Measurements from ENCODE around the gene ELL3.
A peak's percentile ranks its signal among the peaks of the same experiment; 100 is the strongest.
"Not testable (repeated sequence)": the region's sequence is repeated elsewhere in the genome, so short reads cannot be mapped to it uniquely, and the experiment has no call there.

The ELL3 gene

GRCh38 chr15:43791993-43792760 lies 15.4 kb upstream of the ELL3 start, which contains the start of gene SERF2:
Gene SERF2 (plus strand): TSS chr15:43792320. CDS start chr15:43792377, 57 bp downstream.
- DNase-seq (ENCODE audit: low spot score), result peak; percentile 99

DNA sequence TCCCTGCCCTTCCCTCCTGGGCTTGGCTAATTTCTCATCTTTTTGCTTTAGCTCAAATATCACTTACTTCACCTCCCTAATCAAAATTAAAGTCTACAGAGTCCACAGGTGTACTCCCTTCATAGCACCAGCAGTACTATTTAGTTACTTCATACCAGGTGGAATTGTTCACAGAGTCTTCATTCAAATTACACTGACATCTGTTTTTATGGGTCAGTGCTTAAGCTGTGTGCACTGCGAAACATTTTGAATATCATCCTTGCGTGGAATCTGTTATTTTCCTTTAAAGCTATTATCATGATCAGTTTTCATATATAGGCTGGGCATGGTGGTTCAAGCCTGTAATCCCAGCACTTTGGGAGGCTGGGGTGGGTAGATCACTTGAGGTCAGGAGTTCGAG lies 12.6 kb upstream of the ELL3 start:
- no peak for DNase-seq (ENCODE audit: low spot score)

GRCh38 chr15:43779016-43779415 lies 2.2 kb upstream of the ELL3 start:
- no peak for DNase-seq (ENCODE audit: low spot score)

DNA sequence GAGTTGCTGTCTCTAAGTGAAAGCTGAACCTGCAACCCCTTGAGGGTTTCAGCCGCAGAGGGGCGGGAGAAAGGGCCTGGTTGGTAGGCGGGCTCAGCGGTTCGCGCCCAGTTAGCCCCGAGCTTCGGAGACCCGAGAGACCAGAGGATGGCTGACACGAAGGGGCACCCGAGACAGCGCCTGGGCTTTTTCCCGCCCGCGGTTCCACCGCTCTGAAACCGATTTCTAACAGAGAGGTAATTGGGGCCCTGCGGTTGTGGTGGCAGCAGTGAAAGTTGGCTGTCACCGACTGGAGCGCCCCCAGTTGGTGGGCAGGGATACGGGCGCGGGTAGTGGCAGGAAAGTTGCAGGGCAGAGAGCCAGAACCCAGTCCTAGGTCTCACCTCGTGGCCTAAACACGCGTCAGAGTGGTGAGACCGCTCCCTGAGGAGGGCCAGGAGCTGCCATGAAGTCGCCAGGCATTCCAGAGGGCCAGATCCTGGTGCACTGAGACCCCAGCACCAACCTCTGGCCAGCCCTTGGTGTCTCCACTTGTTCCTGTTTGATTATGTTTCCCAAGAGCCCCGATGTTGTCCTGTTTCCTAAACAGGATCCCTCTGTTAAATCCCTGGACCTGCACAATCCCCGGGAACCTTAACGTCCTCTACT lies 625 bp upstream of the ELL3 start:
- peak; percentile 13 for DNase-seq (ENCODE audit: low spot score)

DNA sequence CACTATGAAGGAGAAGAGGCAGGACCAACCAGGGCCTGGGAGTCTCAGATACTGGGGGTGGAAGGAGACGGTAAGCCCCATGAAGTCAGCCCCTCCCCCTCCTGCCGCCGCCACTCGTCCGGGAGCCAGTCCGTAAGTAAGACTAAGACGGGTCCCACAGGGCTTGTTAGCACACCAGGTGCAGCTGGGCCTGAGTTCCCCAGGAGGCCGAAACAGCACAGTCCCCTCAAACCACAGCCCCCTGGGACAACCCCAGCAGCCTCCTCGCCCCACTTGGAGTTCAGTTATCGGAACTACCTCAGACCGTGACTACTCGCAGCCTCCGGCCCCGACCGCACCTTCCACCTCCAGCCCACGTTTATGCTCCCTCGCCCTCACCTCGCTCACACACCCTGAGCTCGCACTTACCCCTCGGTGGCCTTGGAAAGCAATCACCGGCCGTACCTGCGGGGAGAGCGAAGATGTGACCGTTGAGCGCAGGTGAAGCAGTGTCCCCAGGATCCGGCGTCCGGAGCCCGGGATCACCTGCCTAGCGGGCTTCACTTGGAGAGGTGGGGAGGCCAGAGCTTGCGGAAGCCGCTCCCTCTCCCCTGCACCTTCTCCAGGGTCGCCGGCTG lies 557 bp downstream of the ELL3 start:
- no peak for DNase-seq (ENCODE audit: low spot score)

DNA sequence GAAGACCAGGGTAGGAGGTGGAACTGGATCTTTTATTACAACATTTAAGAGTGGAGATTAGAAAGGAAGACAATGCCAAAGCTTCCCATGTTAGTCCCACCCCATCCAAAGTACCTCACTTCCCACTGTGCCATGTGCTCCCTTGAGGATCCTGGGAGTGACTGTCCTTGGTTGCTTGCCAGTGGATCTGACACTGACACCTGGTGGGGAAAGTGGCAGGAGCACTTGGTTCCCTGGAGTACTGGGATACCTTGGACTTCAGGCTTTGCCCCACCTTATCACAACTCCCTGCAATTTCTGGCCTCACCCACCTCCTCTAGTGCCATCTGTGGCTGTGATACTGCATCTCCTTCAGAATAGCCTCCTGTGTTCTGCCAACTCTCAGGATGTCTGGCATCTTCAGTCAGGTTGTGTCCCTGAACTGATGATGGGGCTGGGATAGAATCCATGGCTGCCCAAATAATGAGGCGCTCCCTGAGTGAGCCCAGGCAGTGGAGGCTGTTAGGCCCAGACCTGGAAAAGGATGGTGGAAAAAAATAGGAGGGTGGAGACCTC lies 1.3 kb downstream of the ELL3 start:
- no peak for DNase-seq (ENCODE audit: low spot score)

DNA sequence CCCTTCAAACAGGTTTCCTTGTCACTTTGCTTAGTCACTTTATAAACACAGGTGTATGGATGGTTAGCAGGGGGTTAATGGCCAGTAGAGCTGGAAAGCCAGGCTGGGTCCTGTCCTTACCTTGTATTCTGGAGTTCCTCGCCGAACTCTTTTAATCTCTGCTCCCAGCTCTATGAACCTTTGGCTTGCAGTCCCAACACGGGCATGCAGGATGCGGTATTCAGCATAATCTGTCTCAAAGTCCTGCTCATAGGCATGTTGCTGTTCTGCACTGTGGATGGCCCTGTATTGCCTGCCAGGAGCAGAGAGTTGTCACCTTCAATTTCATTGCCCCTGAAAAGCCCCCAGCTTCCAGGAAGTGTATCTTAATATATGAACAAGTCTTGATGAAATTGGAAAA lies 2.7 kb downstream of the ELL3 start:
- DNase-seq (ENCODE audit: low spot score), result no peak

- no peak for DNase-seq (ENCODE audit: low spot score)
These were observed 4.1 kb downstream of the ELL3 start for GRCh38 chr15:43772624-43773023.

DNA sequence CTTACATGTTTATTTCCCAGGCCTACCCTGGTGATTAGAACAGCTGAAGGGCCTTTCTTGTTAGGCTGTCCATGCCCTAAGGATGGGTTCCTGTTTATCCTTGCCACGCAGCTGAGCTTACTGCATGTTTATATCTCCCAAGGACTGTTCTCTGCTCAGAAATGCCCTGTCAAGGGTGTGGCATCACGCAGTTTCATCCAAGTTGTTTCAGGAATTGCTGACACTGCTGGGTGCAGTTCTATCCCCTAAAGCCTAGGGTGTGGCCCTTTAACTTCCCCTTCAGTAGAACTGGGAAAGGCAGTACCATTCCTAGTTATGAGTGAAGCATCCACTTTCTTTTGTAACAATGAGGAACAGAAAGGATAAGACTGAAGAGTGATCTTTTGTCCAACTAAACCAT lies 5.0 kb downstream of the ELL3 start:
- DNase-seq (ENCODE audit: low spot score), result no peak

- peak; percentile 24 for DNase-seq (ENCODE audit: low spot score)
These were observed 7.1 kb downstream of the ELL3 start for GRCh38 chr15:43769584-43770228.

- DNase-seq (ENCODE audit: low spot score), result no peak
These were observed 12.8 kb downstream of the ELL3 start for GRCh38 chr15:43763819-43764446.

DNA sequence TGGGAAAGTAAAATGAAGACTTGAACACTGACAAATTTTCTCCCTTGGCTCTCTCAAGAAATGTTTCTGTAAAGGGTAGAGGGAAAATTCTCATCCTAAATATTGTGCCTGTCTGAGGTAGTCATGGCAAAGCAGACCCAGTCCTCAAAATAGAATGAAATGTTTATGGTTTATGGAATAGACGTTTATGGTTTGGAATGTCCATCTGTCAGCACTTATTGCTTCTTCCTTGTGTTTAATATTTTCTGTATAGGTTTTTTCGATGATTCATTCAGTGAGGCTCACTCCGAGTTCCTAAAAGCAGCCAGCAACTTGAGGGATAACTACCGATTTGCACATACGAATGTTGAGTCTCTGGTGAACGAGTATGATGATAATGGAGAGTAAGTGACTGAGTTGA lies 13.9 kb downstream of the ELL3 start:
- DNase-seq (ENCODE audit: low spot score), result no peak

DNA sequence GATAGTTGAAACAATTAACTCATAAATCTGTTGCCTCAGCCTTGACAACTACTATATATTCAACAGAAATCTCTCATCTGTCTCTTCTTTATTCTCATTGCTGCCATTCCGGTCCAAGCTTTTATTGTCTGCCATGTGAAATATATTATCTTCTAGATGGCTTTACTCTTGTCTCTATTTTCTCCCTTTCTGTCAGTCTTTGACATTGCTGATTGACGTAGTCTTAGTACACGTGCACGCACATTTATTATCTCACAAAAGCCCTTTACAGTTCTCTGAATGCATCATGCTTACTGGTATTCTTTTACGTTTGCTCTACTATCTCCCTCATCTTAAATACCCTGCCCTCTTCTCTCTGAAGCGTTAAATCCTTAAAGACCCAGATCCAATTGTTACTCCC lies 24.9 kb downstream of the ELL3 start:
- DNase-seq (ENCODE audit: low spot score), result no peak

DNA sequence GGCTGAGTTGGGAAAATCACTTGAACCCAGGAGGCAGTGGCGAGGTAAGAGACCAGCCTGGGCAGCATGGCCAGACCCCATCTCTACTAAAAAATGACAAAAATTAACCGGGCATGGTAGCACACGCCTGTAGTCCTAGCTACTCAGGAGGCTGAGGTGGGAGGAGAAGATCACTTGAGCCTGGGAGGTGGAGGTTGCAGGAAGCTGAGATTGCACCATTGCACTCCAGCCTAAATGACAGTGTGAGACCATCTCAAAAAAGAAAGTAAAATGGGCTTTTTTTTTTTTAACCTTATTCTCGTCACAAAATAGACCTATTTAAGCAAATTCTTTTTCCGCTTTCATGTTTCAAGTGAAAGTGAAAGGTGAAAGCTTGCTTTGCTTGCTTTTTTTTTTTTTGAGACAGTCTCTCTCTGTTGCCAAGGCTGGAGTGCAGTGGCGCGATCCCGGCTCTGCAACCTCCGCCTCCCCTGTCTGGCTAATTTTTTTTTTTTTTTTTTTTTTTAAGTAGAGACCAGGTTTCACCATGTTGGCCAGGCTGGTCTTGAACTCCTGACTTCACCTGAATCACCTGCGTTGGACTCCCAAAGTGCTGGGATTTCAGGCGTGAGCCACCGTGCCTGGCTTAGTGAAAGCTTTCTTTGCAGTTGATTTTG lies 26.9 kb downstream of the ELL3 start:
- DNase-seq (ENCODE audit: low spot score), result no peak

DNA sequence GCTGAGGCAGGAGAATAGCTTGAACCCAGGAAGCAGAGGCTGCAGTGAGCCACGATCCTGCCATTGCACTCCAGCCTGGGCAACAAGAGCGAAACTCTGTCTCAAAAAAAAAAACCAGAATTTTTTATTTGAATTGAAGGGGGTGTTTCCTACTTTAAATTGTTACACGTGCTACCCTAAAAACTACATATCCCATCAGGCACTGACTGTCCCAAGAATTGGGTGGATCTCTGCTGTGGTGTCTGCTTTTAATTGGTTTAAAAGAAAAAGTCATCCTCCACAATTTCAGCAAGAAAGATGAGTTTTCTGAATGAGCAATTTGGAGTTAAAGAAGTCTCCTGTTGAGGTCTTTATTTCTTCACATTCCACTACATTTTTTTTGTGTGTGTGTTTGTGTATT lies 28.4 kb downstream of the ELL3 start:
- DNase-seq (ENCODE audit: low spot score), result peak; percentile 10

DNA sequence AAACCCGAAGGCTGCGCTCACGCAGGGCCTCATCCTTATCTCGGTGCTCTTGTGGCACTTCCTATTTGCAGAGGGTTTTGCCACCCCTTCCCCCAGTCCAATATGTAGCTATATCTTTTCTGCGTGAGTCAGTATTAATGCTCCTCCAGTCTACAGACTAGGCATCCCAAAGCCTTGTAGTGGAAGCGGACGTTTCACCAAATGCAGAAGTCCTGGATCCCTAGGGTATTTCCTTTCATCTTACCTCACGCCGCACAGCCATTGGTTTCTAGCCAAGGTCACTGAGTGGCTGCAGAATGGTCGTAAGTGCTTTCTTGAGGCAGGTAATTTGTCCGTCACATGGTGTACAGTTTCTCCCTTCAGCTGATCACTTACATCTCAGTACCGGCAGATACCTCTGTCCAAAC lies 29.9 kb downstream of the ELL3 start:
- DNase-seq (ENCODE audit: low spot score), result not testable (repeated sequence)

DNA sequence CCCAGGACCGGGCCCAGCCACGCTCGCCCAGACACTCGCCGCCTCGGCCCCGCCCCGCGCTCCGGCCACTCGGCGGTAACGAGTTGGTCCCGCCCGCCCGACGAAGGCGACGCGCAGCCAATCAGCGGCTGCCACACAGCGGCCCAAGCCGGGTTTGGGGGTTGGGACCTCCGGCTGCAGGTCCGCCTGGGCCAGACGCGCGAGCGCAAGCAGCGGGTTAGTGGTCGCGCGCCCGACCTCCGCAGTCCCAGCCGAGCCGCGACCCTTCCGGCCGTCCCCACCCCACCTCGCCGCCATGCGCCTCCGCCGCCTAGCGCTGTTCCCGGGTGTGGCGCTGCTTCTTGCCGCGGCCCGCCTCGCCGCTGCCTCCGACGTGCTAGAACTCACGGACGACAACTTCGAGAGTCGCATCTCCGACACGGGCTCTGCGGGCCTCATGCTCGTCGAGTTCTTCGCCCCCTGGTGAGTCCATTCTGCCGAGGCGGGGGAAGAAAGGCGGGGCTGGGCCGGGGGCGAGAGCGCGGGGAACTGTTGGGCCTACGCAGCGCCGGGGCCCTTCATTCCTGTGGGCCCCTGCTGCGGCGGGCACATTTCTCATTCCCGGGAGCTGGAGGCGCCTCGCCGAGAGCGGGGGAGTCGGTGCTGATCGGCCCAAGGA lies 30.4 kb downstream of the ELL3 start, which contains the start of gene PDIA3:
TSS of gene PDIA3 (plus strand) at position 194 of the 658 bp plus-strand sequence. CDS start at position 296, 102 bp downstream.
- peak; percentile 71 for DNase-seq (ENCODE audit: low spot score)

DNA sequence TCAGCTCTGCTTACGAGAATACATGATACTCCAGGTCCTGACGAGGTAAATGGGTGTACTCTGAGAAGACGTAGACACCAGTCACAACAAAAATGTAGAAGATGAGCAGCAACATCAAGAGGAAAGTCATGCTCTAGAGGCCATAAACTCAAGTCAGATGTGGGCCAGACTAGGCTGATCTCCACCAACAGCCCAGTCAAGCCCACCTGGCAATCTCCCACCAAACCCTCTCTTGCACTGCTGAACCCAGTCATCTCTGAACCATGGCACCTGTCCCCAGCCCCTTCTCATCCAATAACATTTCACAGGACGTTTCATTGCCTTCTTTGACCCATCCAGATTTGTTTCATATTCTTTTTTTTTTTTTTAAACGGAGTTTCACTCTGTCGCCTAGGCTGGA lies 41.4 kb downstream of the ELL3 start:
- DNase-seq (ENCODE audit: low spot score), result no peak

- not testable (repeated sequence) for DNase-seq (ENCODE audit: low spot score)
These were observed 48.6 kb downstream of the ELL3 start for GRCh38 chr15:43728053-43728725.

DNA sequence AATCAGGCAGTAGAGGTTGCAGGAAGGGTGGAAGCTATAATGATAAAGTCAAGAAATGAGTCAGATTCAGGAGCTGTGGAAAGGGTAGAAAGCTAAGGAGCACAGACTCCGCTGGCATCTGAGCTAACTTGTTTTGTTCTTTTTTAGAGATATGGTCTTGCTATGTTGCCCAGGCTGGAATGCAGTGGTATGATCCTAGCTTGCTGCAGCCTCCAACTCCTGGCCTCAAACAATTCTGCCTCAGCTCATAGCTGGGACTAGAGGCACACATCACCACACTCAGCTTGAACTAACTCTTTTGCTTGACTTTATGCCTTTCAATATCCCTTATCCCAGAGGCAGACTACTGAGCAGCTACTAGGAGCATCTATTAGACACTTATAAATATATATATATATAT lies 50.5 kb downstream of the ELL3 start:
- DNase-seq (ENCODE audit: low spot score), result not testable (repeated sequence)

Measured in COLO829 (cell line).